Activated CD4-positive, CD25-positive, alpha-beta regulatory T cell (primary cell): ENCODE measurements around the gene NAIF1.
"Not testable (repeated sequence)": the region's sequence is repeated elsewhere in the genome, so short reads cannot be mapped to it uniquely, and the experiment has no call there.

Source experiments
- DNase-seq, 4 experiments: peaks; one replicate each; lab custom pipeline; 2025; lab: John Stamatoyannopoulos, UW

Gene NAIF1

DNA sequence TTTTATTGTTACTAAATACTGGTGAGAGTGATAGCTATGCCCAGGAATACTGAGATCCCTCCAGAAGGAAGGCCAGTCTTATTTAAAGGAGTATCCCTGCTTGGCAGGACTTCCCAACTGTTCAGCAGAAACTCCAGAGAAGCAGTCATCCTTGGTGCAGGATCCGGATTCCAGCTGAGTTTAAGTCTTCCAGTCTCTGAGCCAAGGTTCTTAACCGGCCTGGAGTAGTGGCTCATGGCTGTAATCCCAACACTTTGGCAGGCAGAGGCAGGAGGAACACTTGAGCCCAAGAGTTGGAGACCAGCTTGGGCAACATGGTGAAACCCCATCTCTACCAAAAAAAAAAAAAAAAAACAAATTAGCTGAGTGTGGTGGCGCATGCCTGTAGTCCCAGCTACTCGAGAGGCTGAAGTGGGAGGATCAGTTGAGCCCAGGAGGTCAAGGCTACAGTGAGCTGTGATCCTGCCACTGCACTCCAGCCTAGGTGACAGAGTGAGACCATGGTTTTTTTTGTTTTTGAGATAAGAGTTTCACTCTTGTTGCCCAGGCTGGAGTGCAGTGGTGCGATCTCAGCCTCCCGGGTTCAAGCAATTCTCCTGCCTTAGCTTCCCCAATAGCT lies 7.6 kb downstream of the NAIF1 start:
- DNase-seq: no peak

DNA sequence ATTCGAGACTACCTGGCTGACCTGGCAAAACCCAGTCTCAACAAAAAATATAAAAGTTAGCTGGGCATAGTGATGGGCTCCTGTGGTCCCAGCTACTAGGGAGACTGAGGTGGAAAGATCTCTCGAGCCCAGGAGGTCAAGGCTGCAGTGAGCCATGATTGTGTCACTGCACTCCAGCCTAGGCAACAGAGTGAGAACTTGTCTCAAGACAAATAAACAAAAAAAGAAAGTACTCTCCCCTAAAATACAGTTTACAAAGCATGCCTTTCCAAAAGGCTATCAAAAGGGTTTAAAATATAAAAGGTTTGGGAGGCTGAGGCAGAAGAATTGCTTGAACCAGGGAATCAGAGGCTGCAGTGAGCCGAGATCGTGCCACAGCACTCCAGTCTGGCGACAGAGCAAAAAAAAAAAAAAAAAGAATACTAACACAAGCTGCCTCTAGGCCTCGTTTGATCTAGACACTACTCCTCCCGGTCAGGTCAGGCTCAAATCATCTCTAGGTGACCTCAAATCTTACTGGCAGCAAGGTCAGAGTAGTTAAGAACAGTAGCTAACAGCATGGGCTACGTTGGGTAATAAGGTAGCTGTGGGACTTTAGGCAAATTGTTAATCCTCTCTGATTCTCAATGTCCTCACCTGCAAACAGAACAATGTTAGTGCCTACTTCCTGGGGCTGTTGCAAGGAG lies 9.3 kb downstream of the NAIF1 start:
- DNase-seq: no peak

DNA sequence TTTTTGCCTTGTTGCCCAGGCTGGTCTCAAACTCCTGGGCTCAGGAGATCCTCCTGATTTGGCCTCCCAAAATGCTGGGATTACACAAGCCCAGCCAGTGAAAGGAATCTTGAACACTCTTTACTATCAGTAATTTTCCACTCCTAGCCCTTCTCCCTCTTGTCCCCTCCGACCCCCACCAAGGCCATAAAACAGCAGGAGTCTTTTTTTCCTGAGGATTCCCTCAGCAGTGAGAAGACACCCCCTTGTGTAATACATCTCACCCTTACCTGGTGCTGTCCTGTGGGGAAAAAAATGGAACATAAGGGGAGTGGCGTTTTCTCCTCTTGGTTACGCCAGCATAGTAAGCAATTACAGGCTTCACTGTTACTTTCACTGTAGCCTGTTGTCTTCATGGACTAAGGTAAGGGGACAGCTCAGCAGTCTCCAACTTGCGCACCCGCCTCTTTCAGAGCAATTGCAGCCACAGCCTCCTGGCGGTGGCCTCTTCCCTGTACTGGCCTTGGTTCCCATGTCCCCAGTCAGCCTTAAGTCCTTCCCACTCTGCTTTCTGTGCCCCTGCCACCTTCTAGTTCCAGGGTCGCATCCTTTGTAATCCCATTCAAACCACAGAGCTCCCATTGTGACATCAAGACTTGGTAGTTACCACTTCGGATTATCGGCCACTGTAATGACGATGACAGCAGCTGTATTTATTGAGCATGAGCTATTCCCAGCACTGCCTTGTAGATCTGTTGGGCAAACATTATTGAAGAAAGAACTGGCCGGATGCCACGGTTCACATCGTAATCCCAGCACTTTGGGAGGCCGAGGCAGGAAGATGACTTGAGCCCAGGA lies 10.0 kb downstream of the NAIF1 start:
- no peak for DNase-seq

DNA sequence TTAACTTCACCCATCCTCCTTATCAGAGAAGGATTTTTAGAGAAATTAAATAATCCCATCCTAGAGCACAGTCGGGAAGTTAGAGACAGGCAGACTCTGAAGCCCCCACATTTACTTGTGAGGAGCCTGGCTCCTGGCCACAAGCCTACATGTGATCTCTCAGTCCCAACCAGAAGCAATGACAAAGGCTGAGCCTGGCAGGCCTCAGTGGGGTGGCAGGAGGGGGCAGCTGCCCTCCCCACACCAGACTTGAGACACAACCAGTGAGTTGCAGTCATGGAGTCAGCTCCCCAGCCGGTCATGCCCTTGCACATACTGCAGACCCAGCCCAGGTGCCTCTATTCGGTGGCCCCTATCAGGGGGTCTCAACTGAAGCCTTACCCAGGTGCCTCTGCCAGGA lies 11.0 kb downstream of the NAIF1 start:
- no peak for DNase-seq

DNA sequence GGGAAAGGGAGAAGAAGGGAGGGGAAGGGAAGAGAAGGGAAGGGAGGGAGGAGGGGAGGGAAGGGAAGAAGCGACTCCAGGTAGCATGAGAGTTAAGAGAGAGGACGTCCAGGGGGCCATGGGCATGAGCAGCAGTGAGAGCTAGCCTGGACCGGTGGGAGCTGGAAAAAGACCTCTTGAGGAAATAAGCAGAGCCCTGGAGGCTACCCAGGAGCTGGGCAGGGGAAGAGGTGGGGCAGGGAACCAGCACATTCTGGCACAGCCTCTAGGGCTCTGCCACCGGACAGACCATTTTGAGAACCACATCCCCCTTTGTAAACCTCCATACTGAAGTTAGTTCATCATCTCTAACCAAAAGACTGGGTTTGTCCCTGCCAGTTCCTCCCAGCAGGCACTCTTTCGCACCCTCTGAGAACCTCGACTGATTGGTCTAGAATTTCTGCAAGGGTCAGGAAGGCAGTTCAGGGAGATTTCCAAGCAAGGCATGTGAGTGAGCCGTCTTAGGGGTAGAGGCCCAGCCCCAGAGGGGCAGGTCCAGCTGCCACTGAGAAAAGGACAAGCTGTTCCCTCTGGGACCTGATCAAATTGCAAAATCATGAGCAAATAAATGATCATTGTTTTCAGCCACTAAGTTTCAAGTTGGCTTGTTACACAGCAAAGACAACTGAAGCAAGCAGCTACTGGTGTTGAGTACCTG lies 11.6 kb downstream of the NAIF1 start:
- DNase-seq: no peak

DNA sequence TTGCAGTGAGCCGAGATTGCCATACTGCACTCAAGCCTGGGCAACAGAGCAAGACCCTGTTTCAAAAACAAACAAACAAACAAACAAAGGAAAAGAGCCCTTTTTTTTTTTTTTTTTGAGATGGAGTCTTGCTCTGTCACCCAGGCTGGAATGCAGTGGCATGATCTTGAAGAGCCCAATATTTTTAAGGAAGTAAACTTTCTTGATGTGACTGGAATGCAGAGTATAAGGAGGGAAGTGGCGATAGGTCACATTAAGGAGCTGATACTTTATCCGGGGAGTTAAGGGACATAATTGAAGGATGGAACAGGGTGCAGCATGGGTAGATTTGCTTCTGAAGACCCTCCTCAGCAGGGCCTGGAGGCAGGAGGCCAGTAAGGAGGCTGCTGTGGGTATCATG lies 13.0 kb downstream of the NAIF1 start:
- no peak for DNase-seq

DNA sequence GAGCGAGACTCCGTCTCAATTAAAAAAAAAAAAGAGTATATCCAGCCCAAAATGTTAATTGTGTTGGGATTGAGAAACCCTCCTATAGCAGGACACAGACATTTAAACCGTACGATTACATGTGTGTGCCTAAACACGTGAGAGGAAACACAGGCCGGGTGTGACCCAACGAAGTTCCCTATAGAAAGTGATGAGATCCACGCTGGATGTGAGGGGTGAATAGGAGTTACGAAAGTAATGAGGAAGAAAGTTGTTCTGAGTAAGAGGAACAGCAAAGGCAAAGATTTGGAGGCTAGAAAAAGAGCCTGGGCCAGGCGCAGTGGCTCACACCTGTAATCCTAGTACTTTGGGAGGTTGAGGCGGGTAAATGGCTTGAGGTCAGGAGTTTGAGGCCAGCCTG lies 13.6 kb downstream of the NAIF1 start:
- no peak for DNase-seq

DNA sequence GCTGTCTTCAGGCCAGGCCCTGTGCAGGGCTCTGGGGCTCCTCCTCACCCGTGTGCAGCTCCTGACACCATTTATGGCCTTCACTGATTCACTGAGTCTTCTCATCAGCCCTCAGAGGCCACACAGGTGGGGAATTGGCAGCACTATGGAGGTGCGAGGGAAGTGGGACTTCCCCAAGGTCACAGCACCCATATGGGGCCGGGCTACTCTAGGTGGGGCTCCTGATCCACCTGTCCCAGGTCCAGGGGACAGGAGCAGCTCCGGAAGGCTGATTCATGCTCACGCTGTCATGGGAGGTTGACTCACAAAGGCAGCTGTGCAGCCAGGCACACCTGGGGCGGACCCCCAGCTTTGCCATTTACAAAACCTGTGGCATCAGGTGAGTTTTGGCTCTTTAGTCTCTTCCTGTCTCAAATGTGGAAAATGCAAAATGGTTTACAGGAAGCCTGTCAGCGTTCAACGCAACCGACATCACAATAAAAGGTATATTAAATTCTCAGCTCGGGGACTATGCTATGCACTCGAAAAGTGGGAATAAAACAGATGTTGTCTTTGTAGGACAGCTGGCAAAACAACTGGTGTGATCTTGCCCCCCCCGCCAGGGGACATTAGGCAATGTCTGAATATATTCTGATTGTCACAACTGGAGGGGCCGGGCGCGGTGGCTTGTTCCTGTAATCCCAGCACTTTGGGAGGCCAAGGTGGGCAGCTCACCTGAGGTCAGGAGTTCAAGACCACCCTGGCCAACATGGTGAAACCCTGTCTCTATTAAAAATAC lies 15.0 kb downstream of the NAIF1 start:
- DNase-seq: no peak

DNA sequence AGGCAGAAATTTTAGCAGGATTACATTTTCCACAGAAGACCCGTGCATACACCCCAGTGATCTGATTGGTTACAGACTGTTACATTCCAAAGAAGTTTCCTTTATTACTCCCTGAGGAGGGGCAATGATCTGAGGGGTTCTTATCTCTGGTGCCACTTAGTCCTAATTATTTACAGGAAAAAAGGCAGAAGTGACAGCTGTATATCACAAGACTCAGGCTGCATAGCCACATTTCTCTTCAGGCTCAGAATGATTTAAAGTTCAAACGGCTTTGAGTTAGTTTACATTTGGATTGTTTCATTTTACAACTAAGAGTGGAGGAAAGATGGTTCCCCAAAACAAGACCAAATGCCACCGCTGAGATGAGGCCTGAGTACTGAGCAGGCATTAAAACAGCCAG lies 17.3 kb downstream of the NAIF1 start:
- no peak for DNase-seq

DNA sequence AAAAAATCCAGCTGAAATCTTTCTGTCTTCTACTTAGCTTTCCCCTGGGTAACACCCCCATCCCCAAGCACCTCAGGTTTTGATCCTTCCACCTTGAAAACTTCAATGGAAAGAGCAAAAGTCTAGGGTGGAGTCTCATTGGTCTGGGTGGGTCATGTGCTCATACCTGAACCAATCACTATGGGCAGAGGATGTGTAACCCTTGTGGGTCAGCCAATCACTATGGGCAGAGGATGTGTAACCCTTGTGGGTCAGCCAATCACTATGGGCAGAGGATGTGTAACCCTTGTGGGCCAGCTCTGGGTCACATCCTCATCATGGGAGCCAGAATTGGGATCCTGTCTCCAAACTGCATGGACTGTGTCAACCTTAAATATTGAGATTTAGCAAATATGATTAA lies 18.5 kb downstream of the NAIF1 start:
- no peak for DNase-seq

DNA sequence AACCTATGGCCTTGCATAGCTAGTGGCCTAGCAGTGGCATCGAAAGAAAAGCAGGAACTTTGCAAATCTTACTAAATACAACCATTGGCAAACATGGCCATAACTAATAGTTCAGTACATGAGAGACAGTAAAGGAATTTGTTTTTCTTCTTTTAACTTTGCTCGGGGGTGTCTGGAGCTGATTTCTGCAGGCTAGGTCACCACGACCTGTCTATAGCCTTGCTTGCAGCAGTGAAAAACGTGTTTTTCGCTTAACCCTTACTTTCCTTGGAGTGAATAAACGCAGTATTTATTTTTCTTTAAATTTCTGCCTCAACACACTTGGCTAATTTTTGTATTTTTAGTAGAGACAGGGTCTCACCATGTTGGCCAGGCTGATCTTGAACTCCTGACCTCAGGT lies 19.9 kb downstream of the NAIF1 start:
- DNase-seq: no peak

DNA sequence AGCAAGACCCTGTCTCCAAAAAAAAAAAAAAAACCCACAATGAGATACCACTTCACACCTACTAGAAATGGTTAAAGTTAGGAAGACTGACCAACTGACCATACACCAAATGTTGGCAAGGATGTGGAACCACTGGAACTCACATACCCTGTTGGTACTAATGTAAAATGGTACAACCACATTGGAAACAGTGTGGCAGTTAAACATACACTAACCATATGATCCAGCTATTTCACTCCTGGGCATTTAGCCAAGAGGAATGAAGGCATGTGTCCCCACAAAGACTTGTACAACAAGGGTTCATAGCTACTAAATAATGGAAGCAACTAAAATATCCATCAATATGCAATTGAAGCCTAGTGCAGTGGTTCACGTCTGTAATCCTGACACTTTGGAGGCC lies 21.3 kb downstream of the NAIF1 start:
- no peak for DNase-seq

DNA sequence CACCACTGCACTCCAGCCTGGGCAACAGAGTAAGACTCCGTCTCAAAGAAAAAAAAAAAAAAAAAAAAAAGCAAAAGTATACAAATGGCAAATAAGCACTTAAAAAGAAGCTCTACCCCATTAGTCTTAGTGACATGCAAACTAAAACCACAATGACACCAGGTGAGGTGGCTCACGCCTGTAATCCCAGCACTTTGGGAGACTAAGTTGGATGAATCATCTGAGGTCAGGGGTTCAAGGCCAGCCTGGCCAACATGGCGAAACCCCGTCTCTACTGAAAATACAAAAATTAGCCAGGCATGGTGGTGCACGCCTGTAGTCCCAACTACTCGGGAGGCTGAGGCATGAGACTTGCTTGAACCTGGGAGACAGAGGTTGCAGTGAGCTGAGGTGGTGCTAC lies 21.7 kb downstream of the NAIF1 start:
- DNase-seq: not testable (repeated sequence)

DNA sequence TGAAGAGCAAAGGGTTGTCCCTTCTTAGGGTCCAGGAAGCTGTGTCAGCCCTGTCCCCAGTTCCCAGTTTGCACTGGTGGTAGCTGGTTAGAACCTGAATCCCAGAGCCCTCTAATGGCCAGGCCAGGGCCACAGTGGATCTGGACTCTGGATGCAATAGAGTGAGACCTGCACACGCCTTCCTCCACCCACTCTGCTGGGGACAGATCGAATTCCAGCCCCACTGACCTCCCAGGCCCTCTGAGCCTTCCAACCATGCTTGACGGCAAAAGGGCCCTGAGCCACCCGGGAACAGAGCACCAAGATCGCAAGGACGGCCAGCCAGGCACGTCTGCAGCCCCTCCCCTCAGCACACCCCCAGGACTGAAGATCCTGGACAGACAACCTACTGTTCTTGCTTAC lies 23.7 kb downstream of the NAIF1 start:
- DNase-seq: no peak

DNA sequence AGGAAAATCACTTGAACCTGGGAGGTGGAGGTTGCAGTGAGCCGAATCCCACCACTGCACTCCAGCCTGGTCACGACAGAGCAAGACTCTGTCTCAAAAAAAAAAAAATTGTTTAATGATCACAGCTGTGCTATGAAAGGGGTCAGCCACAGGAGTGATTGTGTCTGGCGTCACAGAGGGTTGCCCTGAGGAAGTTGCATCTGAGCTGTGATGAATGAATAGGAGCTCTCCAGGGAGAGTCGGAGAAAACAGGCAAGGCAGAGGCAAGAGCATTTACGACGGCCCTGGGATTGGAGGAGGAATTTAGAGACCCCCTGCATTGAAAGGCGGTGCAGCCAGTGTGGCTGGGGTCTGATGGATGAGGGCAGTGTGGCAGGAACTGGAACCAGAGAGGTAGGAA lies 25.1 kb downstream of the NAIF1 start:
- no peak for DNase-seq

DNA sequence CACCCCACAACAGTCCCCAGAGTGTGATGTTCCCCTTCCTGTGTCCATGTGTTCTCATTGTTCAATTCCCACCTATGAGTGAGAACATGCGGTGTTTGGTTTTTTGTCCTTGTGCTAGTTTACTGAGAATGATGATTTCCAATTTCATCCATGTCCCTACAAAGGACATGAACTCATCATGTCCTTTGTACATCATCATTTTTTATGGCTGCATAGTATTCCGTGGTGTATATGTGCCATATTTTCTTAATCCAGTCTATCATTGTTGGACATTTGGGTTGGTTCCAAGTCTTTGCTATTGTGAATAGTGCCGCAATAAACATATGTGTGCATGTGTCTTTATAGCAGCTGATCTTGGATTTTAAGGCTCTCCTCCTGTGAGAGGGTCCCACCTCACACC lies 26.3 kb downstream of the NAIF1 start:
- DNase-seq: not testable (repeated sequence)

DNA sequence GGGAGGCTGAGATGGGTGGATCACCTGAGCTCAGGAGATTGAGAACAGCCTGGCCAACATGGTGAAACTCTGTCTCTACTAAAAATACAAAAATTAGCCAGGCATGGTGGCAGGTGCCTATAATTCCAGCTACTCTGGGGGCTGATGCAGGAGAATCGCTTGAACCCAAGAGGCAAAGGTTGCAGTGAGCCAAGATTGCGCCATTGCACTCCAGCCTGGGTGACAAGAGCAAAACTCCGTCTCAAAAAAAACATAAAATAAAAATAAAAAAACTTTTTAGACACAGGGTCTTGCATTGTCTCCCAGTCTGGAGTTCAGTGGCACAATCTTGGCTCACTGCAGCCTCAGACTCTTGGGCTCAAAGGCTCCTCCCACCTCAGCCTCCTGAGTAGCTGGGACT lies 30.6 kb downstream of the NAIF1 start:
- DNase-seq: not testable (repeated sequence)

DNA sequence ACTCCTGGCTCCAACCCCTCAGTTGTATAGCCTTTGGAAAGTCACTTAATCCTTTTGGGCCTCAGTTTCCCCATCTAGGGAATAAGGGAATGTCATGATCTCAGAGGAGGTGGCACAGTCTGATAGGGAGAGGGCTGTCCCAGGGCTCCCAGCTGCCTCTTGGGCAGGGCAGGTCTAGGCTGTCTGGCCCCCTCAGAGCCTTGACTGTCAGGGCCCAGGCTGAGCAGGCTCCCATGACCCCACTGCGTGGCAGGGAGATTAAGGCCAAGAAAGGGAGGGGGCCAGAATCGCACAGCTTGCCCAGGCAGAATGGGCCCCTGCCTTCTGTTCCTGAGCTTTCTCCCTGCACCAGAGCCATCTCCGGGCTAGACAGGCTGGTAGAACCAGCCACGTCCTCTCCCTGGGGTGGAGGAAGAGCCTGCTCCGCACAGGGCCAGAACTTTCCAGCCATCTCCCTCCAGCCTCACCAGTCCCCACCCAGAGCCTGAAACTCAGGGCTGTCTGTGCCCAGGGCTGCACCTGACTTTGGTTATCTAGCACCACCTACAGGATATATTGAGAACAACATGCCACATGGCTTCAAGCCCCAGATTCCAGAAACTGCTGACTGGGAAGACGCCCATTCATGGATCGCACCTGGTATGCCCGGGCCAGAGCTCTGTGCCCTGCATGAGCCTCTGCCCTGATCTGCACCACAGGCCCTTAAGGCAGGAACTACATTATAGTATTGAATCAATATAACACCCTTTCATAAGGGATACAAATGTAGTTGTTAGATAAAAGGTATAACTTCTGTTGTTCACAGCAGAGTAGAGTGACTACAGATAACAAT lies 32.1 kb downstream of the NAIF1 start:
- DNase-seq: peak; percentile 26 to 39 (median 34)

DNA sequence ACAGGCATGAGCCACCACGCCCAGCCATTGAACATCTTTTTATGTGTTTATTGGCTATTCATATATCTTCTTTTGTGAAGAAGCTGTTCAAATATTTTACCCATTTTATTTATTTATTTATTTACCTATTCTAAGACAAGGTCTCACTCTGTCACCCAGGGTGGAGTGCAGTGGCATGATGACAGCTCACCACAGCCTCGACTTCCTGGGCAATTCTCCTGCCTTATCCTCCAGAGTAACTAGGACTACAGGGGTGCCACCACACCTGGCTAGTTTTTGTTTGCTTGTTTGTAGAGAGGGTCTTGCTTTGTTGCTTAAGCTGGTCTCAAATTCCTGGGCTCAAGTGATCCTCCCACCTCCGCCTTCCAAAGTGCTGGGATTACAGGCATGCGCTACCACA lies 33.5 kb downstream of the NAIF1 start:
- no peak for DNase-seq

DNA sequence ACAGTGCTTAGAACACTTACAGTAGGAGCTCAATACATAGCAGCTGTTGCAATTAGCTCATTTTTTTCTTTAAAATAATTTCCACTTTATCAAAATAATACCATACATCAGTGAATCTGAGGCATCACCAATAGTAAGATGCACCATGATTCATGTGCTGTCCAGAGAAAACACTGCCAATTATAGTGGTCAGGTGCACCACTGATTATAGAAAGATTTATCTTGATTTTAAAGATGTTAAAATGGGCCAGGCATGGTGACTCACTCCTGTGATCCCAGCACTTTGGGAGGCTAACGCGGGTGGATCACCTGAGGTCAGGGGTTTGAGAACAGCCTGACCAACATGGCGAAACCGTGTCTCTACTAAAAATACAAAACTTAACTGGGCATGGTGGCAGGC lies 39.4 kb downstream of the NAIF1 start:
- no peak for DNase-seq
